HG02588 (cell line): ENCODE data around the gene PTCD1.

Experiments
- ATAC-seq: cut with Tn5 transposase; IDR thresholded peaks from one replicate; pipeline ENCODE4 v1.9.1; 2021; ENCODE audit warnings: mild to moderate bottlenecking, moderate library complexity; ENCODE audit not compliant: unreplicated experiment

PTCD1 gene

GRCh38 chr7:99409192-99409572 is 29.4 kb downstream of the PTCD1 start:
- peak; percentile 4 for ATAC-seq

GRCh38 chr7:99408379-99409191 is 30.0 kb downstream of the PTCD1 start, which contains the start of the genes BUD31 and PDAP1:
TSS of gene BUD31 (plus strand) at chr7:99408969. CDS start at chr7:99411093, 2,124 bp downstream.
TSS of gene PDAP1 (minus strand) at chr7:99408597. CDS start at chr7:99408548, 49 bp downstream.
- peak; percentile 68 for ATAC-seq

- no peak for ATAC-seq
Observed at GRCh38 chr7:99407872-99408378, 30.7 kb downstream of the PTCD1 start.

- ATAC-seq = no peak
Observed at GRCh38 chr7:99406557-99406956, 32.0 kb downstream of the PTCD1 start.

DNA sequence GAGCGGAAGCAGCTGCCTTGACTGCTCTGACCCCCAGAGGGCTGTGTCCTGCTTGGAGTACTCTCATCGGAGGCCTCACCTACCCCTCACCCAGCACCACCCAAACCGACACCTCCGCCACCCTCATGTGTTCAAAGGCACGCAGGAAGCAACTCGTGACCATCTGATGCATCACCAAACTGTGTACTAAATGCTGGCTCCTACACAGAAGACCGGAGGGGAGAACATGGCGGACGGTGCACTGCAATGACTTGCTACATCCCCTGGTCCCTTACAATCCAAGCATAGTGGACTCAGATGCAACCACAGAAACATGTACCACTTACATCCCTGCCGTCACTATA is 33.6 kb downstream of the PTCD1 start:
- ATAC-seq = no peak

GRCh38 chr7:99404235-99404976 is 34.2 kb downstream of the PTCD1 start:
- ATAC-seq = no peak

DNA sequence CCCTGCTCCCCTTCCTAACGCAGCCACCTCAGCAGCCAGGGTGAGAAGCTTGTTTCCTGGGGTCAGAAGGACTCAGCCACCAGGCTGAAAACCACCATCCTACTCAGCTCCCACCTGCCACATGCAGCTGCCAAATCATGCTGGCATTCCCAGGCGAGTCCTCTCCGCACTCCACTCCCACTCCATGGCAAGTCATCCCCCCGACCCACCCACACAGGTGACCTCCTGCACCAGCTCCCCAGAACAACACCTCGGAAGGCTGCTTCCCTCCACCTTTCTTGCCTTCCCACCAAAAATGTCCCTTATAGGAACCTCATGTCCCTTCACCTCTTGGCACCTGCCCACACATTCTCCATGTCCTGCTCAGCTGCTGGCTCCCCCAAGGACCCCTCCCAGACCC is 34.8 kb downstream of the PTCD1 start:
- ATAC-seq = no peak

DNA sequence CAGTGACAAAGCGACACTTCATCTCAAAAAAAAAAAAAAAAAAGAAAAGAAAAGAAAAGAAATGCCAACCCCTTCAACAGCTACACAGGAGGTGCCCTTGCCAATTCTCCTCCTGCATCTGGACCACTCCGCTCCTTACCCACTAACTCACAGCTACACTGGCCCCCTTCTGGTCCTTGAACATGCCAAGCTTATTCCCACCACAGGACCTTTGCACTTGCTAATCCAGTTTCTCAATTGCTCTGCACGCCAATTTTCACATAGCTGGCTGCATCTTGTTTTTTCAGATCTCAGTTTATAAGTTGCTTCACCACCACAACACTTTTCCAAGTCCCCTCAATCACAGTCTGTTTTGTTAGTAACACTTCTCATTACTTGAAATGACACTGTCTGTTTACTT is 35.7 kb downstream of the PTCD1 start:
- no peak for ATAC-seq

- no peak for ATAC-seq
Observed at GRCh38 chr7:99399597-99399996, 39.0 kb downstream of the PTCD1 start.

DNA sequence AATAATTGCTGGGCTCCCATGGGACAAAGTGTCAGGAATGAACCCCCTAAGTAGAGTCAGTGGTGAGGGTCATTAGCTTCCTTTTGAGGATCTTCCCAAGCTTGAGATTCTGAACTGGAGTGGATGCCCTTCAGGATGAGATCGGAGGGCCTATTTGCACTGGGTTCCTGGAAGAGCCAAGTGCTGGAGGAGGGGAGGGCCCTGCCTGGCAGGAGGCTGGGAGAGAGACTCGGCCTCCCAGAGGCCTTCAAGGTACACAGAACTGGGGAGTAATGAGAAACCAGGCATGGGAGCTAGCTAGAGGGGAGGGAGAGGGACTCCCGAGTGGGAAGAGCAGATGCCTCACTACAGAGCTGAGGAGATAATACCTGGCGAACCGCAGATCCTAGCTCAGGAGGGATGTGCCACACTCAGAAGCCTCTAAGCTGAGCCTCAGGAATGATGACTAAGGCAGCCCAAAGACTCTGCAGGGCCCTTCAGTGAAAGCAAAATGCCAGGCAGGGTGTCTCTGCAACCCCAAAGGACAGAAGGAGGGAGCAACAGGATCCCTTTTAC is 39.6 kb downstream of the PTCD1 start:
- no peak for ATAC-seq

DNA sequence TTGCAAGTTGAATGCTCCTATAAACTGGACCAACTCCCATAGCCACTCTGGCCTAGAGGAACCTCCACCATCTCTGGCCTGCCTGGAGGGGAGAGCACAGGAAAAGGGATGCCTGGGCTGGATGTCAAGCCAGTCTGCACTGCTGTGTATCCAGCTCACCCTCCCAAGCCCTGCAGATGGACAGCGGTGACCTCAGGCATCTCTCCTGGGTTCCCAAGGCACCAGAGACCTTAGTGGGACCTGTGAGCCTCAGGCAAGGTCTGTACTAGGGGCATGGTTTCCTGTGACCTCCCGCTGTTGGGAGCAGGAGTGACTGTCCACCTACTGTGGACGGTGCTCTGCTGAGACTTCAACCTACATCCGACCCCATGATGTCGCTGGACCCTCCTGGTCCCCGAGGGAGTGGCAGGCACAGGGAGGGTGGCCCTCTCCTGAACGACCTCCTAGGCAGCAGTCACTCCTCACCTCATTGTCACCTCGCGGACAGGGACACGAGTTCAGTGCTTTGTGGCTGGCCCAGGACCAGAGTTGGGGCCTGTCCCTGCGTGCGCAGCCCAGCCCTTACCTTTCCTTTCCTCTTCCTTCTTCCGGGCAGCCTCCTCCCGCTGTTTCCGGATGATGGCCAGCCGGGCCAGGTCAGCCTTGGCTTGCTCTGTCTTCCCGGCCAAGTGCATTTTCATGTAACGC is 41.2 kb downstream of the PTCD1 start:
- no peak for ATAC-seq

DNA sequence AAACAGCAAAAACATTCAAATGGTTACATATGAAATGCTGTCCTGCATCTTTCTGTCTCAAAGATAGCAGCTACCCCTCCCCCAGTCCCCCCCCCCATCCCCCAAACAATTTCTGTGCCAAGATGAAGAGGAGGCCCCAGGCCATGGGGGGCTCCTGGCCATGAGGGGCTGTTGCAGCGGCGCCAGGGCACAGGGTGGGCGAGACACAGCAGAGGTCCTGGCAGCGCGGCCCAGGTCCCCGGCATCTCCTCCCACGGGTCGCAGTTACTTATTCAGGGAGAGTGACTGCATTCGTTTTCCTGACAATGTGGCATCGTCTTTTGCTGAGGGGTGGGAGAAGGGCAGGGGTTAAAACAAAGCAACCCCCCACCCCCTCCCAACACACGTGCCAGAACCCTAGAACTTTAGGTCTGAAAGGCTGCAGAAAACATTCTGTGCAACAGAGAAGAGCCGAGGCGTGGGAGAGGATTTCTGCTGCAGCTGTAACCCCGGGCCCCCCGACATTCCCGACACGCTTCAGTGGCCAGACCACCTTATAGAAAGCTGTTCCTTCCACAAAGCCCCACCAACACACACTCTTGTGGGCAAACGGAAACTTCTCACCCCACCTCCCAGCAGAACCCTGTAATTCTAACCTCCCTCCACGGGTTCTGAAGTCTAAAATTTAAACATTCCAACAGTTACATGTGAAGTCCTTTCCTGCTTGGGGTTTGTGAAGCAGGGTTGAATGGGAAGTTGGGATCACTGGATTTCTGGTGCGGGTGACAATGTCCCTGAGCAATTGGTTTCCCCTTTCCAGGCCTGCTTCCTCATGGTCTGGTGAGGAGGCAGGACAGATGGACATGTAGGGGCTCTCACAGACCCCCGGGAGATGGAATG is 41.9 kb downstream of the PTCD1 start:
- ATAC-seq = no peak

- ATAC-seq = no peak
Observed at GRCh38 chr7:99395616-99396327, 42.8 kb downstream of the PTCD1 start.

DNA sequence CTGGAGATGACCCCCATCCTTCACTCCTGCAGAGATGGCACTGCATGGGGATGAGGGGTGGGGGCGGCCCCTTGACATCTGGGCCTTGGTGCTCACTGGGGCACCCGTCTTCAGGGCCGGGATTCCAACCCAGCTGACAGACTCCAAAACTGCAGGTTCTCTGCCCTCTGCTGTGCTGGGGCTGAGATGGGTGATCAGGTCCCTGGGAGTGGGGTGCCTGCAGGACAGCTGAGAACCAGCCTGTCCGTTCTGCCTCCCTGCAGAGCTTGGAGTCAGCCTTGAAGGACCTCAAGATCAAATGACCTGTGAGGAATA is 44.5 kb downstream of the PTCD1 start:
- no peak for ATAC-seq

DNA sequence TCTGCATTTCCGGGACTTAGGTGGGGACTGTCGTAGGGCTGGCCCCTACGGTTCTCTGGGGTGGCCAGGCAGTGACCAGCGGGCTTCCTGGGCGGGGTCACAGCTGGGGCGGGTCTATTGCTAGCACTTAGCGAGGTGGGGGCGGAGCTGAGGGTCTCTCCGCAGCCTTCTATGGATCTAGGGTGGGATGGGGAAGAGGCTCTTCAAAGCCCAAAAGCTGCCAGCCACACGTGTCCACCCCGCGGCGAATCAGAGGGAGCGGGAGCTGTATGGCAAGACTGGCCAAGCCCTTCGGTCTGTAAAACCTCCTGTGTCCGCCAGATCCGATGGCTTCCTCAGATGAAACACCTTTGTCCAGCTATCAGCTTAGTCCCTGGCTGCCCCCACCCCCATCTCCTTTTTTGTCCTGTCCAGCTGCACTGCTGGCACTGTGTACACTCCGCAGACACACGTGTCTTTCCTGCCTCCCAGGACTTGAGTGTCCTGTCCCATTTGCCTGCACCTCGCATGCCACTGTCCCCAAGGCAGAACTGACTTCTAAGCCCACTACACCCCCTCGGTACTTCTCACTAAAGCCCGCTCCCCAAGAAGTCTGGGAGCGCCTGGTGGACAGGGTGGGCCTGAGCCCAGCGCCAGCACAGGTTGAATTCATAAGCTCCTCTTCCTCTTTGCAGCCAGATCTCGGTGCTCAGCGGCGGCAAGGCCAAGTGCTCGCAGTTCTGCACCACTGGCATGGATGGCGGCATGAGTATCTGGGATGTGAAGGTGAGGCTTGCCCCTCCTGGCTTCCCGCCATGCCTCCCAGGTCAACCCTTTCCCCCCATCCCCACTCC is 45.0 kb downstream of the PTCD1 start:
- ATAC-seq = no peak

- ATAC-seq = no peak
Observed at GRCh38 chr7:99392659-99393354, 45.8 kb downstream of the PTCD1 start.

DNA sequence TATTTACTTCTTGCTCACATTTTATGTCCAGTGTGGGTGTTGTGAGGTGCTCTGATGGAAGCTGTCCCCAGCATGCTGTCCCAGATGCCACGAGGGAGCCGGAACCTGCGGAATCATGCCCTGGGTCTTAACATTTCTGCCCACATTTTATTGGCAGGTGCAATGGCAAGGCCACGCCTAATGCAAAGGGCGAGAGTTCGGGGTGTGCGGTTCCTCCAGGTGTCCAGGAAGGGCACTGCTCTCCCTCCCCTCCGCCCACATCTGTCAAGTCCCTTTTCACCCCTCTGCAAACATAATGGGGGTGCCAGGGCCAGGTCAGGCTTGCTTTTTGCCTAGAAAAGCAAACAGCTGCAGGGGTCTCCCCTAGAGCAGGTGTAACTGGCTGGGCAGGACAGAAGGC is 46.6 kb downstream of the PTCD1 start:
- ATAC-seq = no peak

GRCh38 chr7:99390941-99391602 is 47.5 kb downstream of the PTCD1 start:
- ATAC-seq = no peak
